T-cell (primary cell): ENCODE data around the gene KDELR3. TPM values are rescaled to one million over a fixed set of nuclear protein-coding genes. Genes with fewer than 3 reads are reported as not detected.

ENCODE experiments used
- ATAC-seq, 4 experiments: fragments of 200-7000 bp in 3 of 4; fragments of 150-1000 bp in 1 of 4; cut with Tn5 transposase; replicated peaks in 1 of 4; 1 replicate in 3 of 4; 2 replicates in 1 of 4; pipeline ENCODE4 v1.10.0; 2021; ENCODE audit warnings: moderate library complexity in 3 of 4, mild to moderate bottlenecking in 2 of 4, moderate number of reproducible peaks in 1 of 4
- CTCF ChIA-PET, 2 donors: fragments of 300-600 bp; sonication (Branson Sonifier 250); formaldehyde crosslinking; loops; one replicate each; lab custom pipeline; 2022; ENCODE audit warnings: antibody characterized with exemption in 2 of 2; lab: Charles Lee
- POLR2A ChIA-PET, 2 donors: fragments of 300-600 bp; sonication (Branson Sonifier 250); formaldehyde crosslinking; loops; one replicate each; lab custom pipeline; 2022; ENCODE audit warnings: antibody characterized with exemption in 2 of 2; lab: Charles Lee
- DNase-seq, 35 experiments: peaks; one replicate each; pipeline versions ENCODE4 v3.0.0 to v3.0.0-alpha.2; 2013 to 2023
- H3K27ac ChIP-seq: one replicate; pipeline ENCODE4 v1.5.1; 2013; ENCODE audit warnings: low read length
- H3K27me3 ChIP-seq, 2 experiments: replicated peaks in 1 of 2; 1 replicate in 1 of 2; 2 replicates in 1 of 2; pipeline versions ENCODE4 v1.6.1 to v1.7.0; 2013; ENCODE audit warnings: low read length in 1 of 2, mixed read lengths in 1 of 2; ENCODE audit not compliant: control insufficient read depth in 2 of 2, insufficient read depth in 2 of 2; ENCODE audit errors: extremely low read depth in 1 of 2
- H3K36me3 ChIP-seq, 2 donors: 1 replicate in 1 of 2; 2 replicates in 1 of 2; pipeline versions ENCODE4 v1.6.1 to v1.7.0; 2013; ENCODE audit warnings: low read length in 1 of 2; ENCODE audit not compliant: control insufficient read depth in 2 of 2, insufficient read depth in 1 of 2; ENCODE audit errors: extremely low read depth in 1 of 2
- H3K4me1 ChIP-seq, 2 experiments: 1 replicate in 1 of 2; 2 replicates in 1 of 2; pipeline versions ENCODE4 v1.6.1 to v1.7.0; 2013; ENCODE audit warnings: low read length in 2 of 2, mixed read lengths in 1 of 2; ENCODE audit not compliant: insufficient read depth in 2 of 2, control insufficient read depth in 1 of 2; ENCODE audit errors: extremely low read depth in 1 of 2
- H3K4me3 ChIP-seq, 2 donors: 1 replicate in 1 of 2; 2 replicates in 1 of 2; pipeline versions ENCODE4 v1.5.1 to v1.7.0; 2013; ENCODE audit warnings: mild to moderate bottlenecking in 2 of 2, low read length in 1 of 2, moderate library complexity in 1 of 2; ENCODE audit not compliant: control insufficient read depth in 1 of 2; ENCODE audit errors: extremely low read depth in 1 of 2
- H3K9me3 ChIP-seq: 2 replicates; pipeline ENCODE4 v1.7.0; 2013
- H3K27ac Mint-ChIP-seq, 2 donors: one replicate each; pipeline ENCODE4 v1.8.0; 2020 to 2021; ENCODE audit warnings: mild to moderate bottlenecking in 2 of 2, mixed read lengths in 2 of 2
- H3K27me3 Mint-ChIP-seq, 2 donors: one replicate each; pipeline ENCODE4 v1.8.0; 2021 to 2022; ENCODE audit warnings: mixed read lengths in 2 of 2
- H3K36me3 Mint-ChIP-seq: one replicate; pipeline ENCODE4 v1.8.0; 2021; ENCODE audit warnings: mixed read lengths
- H3K4me1 Mint-ChIP-seq, 3 donors: one replicate each; pipeline ENCODE4 v1.8.0; 2020 to 2022; ENCODE audit warnings: mixed read lengths in 3 of 3, mild to moderate bottlenecking in 1 of 3
- H3K4me3 Mint-ChIP-seq, 3 donors: one replicate each; pipeline ENCODE4 v1.8.0; 2020 to 2022; ENCODE audit warnings: mild to moderate bottlenecking in 3 of 3, mixed read lengths in 3 of 3, moderate library complexity in 3 of 3
- H3K9me3 Mint-ChIP-seq, 3 donors: one replicate each; pipeline ENCODE4 v1.8.0; 2020 to 2022; ENCODE audit warnings: mixed read lengths in 3 of 3
- whole genome bisulfite sequencing: methylation state at CpG from one replicate; pipeline ENCODE4 v1.1.5; 2013; ENCODE audit warnings: missing lambda C conversion rate; ENCODE audit not compliant: insufficient coverage; 5-methylcytosine and 5-hydroxymethylcytosine counted together
- total RNA-seq, 35 experiments: library from RNA in 6 of 35; stranded (reverse) in 6 of 35; fragments of 120-200 nt in 1 of 35; gene quantifications; one replicate each; pipeline versions ENCODE4 v1.2.1 to v1.2.4 and lab custom pipeline; 2013 to 2026

KDELR3 gene
- total RNA-seq, 5 donors from 2014 or later (not counting 1 experiment from before 2014, with no cell fraction given): 0.20 to 0.29 (median 0.25) TPM; not detected in 2

GRCh38 chr22:38477585-38477984 lies 9.7 kb downstream of the KDELR3 start:
- H3K27ac Mint-ChIP-seq: peak overlapping the region in 1 of 2 donors; percentile 19
- H3K36me3 Mint-ChIP-seq: peaks cover 14% of the 10 kb centered on the region
- H3K4me3 Mint-ChIP-seq: no peak overlapping the region
- no peaks in the 10 kb centered on the region for H3K4me1 ChIP-seq
- H3K4me1 Mint-ChIP-seq: peaks cover 3 to 10% (median 4%) of the 10 kb centered on the region in 3 donors
- ATAC-seq: no peak
- ChIA-PET POLR2A (no interaction called here), CTCF (no interaction called here)
- H3K9me3 Mint-ChIP-seq: no peaks in the 10 kb centered on the region
- DNase-seq: no peak
- H3K4me3 ChIP-seq: no peak overlapping the region
- no peaks in the 10 kb centered on the region for H3K27me3 ChIP-seq
- no peaks in the 10 kb centered on the region for H3K27me3 Mint-ChIP-seq
- H3K36me3 ChIP-seq: peaks cover 6 to 29% of the 10 kb centered on the region in 2 donors
- no peak overlapping the region for H3K27ac ChIP-seq
- H3K9me3 ChIP-seq: no peaks in the 10 kb centered on the region
- no CpG with 5 or more reads among the region's 1 CpG for WGBS

DNA sequence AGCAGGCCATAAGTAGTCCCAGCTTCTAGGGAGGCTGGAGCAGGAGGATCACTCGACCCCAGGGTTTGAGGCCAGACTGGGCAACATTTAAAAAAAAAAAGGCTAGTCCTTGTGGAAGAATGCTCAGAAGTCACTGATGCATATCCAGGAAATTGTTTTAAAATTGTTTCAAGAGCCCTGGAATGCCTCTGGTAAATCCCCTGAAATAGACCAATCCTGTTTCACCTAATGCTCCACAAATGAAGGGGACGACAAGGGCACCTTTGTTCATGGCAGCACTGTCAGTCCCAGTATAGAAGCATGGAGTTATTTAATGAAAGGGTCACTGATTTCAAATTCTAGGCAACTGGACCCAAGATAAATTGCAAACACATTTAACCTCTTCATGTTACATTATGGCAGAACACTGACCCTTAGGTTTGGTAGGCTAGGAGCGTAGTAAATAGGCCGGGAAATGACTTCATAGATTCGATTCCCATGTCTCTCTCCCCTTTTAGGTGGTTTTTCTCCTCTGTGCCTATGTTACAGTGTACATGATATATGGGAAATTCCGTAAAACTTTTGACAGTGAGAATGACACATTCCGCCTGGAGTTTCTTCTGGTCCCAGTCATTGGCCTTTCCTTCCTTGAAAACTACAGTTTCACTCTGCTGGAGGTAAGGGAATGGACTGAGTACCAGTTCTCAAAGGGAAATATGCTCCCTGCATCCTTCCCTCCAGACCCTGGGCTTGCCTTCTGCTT lies 11.4 kb downstream of the KDELR3 start:
- Histone ChIP-seq H3K27me3 (no peaks in the 10 kb centered on the region), H3K4me3 (no peak overlapping the region), H3K36me3 (peaks cover 6 to 45% of the 10 kb centered on the region in 2 donors), H3K9me3 (no peaks in the 10 kb centered on the region), H3K27ac (no peak overlapping the region), H3K4me1 (no peaks in the 10 kb centered on the region)
- WGBS: 100% methylated on average over 1 of the region's 7 CpGs
- Mint-ChIP-seq H3K36me3 (peaks cover 31% of the 10 kb centered on the region), H3K27ac (peak overlapping the region in 1 of 2 donors; percentile 52), H3K4me1 (peaks cover 6 to 11% (median 10%) of the 10 kb centered on the region in 3 donors), H3K27me3 (no peaks in the 10 kb centered on the region), H3K4me3 (no peak overlapping the region), H3K9me3 (no peaks in the 10 kb centered on the region)
- ChIA-PET CTCF (no interaction called here), POLR2A (interaction anchor here (0.6 to 0.7 kb wide), 2 partner anchors 21 to 271 kb away, joined by 9 to 11 read pairs; no protein-coding TSS in a partner anchor)
- ATAC-seq (no peak), DNase-seq (no peak)

- Mint-ChIP-seq H3K27me3 (no peaks in the 10 kb centered on the region), H3K4me3 (no peak overlapping the region), H3K9me3 (no peaks in the 10 kb centered on the region), H3K36me3 (peaks cover 45% of the 10 kb centered on the region), H3K4me1 (peaks cover 17 to 23% (median 21%) of the 10 kb centered on the region in 3 donors), H3K27ac (peak overlapping the region; percentile 5 to 7)
- no peak for DNase-seq
- Histone ChIP-seq H3K27ac (no peak overlapping the region), H3K36me3 (peaks cover 10 to 65% of the 10 kb centered on the region in 2 donors), H3K4me3 (no peak overlapping the region), H3K9me3 (no peaks in the 10 kb centered on the region), H3K4me1 (peaks cover 0 to 5% of the 10 kb centered on the region in 2 experiments), H3K27me3 (no peaks in the 10 kb centered on the region)
- no peak for ATAC-seq
- CTCF ChIA-PET: interaction anchor here in 1 of 2 donors (0.5 kb wide), 1 partner anchor 188 kb away, joined by 3 read pairs; no protein-coding TSS in a partner anchor
- WGBS: no CpG with 5 or more reads among the region's 3 CpGs
- POLR2A ChIA-PET: no interaction called here
These were observed 13.4 kb downstream of the KDELR3 start for GRCh38 chr22:38481162-38481870.

DNA sequence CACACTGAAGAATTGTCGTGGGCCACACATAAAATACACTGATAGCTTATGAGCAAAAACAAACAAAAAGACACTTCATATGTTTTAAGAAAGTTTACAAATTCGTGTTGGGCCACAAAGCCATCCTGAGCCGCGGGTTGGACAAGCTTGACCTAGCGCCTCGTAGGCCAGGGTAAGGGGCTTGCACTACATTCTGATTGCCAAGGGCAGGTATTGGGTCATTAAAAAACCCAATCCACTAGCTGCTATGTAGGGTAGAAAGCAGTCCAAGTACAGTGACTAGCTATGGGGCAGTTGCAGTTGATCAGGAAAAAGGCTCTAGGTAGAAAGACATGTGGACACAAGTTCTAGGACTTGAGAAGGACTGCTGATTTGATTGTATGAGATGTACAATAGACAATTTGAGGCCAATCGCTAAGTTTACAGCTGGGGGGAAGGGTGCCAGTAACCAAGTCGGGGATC lies 14.0 kb downstream of the KDELR3 start:
- Mint-ChIP-seq H3K9me3 (no peaks in the 10 kb centered on the region), H3K27ac (no peak overlapping the region), H3K4me1 (peaks cover 21 to 28% (median 27%) of the 10 kb centered on the region in 3 donors), H3K36me3 (peaks cover 51% of the 10 kb centered on the region), H3K27me3 (no peaks in the 10 kb centered on the region), H3K4me3 (no peak overlapping the region)
- CTCF ChIA-PET: no interaction called here
- ATAC-seq (peak in 1 of 4 experiments; percentile 5), DNase-seq (no peak)
- no peaks in the 10 kb centered on the region for H3K27me3 ChIP-seq
- no peak overlapping the region for H3K27ac ChIP-seq
- H3K9me3 ChIP-seq: no peaks in the 10 kb centered on the region
- peaks cover 10 to 71% of the 10 kb centered on the region in 2 donors for H3K36me3 ChIP-seq
- POLR2A ChIA-PET: no interaction called here
- 97% methylated on average over 6 of the region's 8 CpGs for WGBS
- peaks cover 0 to 5% of the 10 kb centered on the region in 2 experiments for H3K4me1 ChIP-seq
- H3K4me3 ChIP-seq: no peak overlapping the region

GRCh38 chr22:38482662-38483308 lies 14.9 kb downstream of the KDELR3 start:
- ChIA-PET POLR2A (interaction anchor here in 1 of 2 donors (0.6 kb wide), 1 partner anchor 1707 kb away, joined by 3 read pairs; the partner anchor contains the start of gene IFT27), CTCF (no interaction called here)
- peaks cover 10 to 80% of the 10 kb centered on the region in 2 donors for H3K36me3 ChIP-seq
- no peaks in the 10 kb centered on the region for H3K27me3 ChIP-seq
- DNase-seq (no peak), ATAC-seq (no peak)
- H3K4me1 ChIP-seq: peaks cover 0 to 7% of the 10 kb centered on the region in 2 experiments
- Mint-ChIP-seq H3K36me3 (peaks cover 53% of the 10 kb centered on the region), H3K27me3 (no peaks in the 10 kb centered on the region), H3K4me1 (peaks cover 22 to 31% (median 26%) of the 10 kb centered on the region in 3 donors), H3K27ac (peak overlapping the region in 1 of 2 donors; percentile 1), H3K4me3 (no peak overlapping the region), H3K9me3 (no peaks in the 10 kb centered on the region)
- H3K27ac ChIP-seq: no peak overlapping the region
- 100% methylated on average over 4 of the region's 6 CpGs for WGBS
- no peak overlapping the region for H3K4me3 ChIP-seq
- no peaks in the 10 kb centered on the region for H3K9me3 ChIP-seq

DNA sequence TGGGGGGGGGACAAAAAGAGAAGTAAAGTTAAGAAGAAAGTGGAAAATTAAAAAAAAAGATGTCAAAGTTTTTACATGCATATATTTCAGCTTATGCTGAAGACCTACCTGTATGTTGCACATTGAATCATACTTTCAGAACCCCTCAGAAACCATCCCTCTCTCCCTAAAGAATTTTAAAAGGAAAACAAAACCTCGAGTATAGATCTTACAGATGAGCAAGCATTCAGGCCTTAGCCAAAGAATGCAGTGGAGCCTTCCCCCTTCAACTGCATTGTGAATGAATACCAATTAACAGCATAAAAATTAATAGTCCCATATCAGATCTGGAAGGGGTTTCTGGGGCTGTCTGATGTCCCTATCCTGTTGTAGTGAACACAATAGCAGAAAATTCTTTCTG lies 16.3 kb downstream of the KDELR3 start:
- ChIA-PET CTCF (no interaction called here), POLR2A (interaction anchor here in 1 of 2 donors (0.6 to 1.3 kb wide), 2 partner anchors 15 to 98 kb away, joined by 4 read pairs; no protein-coding TSS in a partner anchor)
- no peak overlapping the region for H3K27ac ChIP-seq
- Mint-ChIP-seq H3K4me3 (no peak overlapping the region), H3K4me1 (peaks cover 33 to 40% (median 35%) of the 10 kb centered on the region in 3 donors), H3K36me3 (peaks cover 64% of the 10 kb centered on the region), H3K9me3 (no peaks in the 10 kb centered on the region), H3K27me3 (no peaks in the 10 kb centered on the region), H3K27ac (peak overlapping the region; percentile 35 to 59)
- no peaks in the 10 kb centered on the region for H3K27me3 ChIP-seq
- peaks cover 10 to 92% of the 10 kb centered on the region in 2 donors for H3K36me3 ChIP-seq
- H3K9me3 ChIP-seq: no peaks in the 10 kb centered on the region
- H3K4me1 ChIP-seq: peaks cover 0 to 9% of the 10 kb centered on the region in 2 experiments
- no peak overlapping the region for H3K4me3 ChIP-seq
- WGBS: 86% methylated on average over 1 of the region's 1 CpG
- ATAC-seq (no peak), DNase-seq (no peak)
